Epithelial cell of esophagus (primary cell): ENCODE data around the gene NR2F2.

Experiments used
- DNase-seq: peaks from one replicate; pipeline ENCODE4 v3.0.0; 2010; ENCODE audit warnings: low read depth
- H3K4me3 ChIP-seq: 2 replicates; pipeline ENCODE4 v1.5.1; 2011; ENCODE audit warnings: mild to moderate bottlenecking, low read length, control low read depth
- TF ChIP-seq, protein P1 (sequence below): IDR thresholded peaks from 2 replicates; pipeline ENCODE4 v1.5.1; 2011; ENCODE audit warnings: low read depth, mild to moderate bottlenecking, low read length, control low read depth, inconsistent platforms; ENCODE audit not compliant: insufficient read depth; ENCODE audit errors: missing control alignments

NR2F2 gene

DNA sequence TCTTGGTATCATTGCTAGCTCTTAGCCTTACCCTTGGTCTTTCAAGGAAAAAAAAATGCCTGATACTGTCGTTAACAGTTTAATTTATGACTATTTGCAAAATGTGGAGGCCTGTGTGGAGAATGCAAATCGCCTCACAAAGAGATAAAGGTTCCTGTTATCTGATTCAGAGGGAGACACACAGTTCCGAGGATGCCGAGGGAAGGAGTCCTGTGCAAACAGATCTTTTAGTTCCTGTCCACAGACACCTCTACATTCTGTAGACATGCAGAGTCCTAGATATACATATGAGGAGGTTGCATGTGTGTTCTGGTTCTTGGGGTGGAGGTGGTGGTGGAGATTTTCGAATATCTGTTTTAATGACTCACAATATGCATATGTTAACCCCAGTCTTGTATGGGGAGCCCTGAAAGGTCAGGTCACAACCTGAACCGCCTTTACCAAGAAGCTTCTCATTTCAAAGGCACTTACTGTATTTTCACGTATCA is 5.7 kb downstream of the NR2F2 start:
- H3K4me3 ChIP-seq: peak overlapping the region; percentile 68
- TF ChIP-seq, protein P1, sequence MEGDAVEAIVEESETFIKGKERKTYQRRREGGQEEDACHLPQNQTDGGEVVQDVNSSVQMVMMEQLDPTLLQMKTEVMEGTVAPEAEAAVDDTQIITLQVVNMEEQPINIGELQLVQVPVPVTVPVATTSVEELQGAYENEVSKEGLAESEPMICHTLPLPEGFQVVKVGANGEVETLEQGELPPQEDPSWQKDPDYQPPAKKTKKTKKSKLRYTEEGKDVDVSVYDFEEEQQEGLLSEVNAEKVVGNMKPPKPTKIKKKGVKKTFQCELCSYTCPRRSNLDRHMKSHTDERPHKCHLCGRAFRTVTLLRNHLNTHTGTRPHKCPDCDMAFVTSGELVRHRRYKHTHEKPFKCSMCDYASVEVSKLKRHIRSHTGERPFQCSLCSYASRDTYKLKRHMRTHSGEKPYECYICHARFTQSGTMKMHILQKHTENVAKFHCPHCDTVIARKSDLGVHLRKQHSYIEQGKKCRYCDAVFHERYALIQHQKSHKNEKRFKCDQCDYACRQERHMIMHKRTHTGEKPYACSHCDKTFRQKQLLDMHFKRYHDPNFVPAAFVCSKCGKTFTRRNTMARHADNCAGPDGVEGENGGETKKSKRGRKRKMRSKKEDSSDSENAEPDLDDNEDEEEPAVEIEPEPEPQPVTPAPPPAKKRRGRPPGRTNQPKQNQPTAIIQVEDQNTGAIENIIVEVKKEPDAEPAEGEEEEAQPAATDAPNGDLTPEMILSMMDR: no peak
- no peak for DNase-seq

DNA sequence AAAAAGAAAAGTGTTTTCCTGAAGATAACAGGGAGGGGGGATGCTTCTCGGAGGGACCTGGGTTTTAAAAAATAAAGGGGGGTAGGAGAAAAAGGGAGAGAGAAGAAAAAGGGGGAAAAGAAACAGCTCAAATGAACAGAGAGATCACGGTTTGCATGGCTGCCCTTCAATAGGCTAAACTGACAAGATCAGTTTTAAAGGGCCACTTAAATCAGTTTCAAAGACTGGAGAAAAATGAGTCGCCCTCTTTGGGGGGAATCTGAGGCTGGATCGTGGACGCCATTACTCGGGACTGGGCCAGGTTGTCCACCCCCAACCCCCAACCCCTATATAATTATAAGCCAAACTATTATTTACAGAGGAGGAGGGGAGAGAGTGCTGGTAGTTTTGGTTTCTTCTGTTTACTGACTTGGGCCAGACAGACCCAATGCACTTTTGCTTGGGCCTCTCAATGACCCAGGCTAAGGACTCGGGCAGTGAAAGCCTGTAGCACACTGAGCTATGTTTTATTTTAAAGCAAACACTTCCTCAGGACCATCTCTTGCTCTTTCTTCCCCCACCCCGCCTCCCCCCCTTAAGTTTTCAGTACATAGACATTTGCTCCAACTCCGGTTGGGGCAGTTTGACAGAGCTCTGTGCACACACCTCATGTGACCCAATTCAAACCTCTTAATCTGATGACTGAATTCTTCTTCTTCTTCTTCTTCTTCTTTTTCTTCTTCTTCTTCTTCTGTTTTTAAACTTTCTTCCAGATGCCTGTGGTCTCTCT is 6.3 kb downstream of the NR2F2 start:
- peak overlapping the region; percentile 68 for H3K4me3 ChIP-seq
- DNase-seq: no peak
- TF ChIP-seq, protein P1: no peak

DNA sequence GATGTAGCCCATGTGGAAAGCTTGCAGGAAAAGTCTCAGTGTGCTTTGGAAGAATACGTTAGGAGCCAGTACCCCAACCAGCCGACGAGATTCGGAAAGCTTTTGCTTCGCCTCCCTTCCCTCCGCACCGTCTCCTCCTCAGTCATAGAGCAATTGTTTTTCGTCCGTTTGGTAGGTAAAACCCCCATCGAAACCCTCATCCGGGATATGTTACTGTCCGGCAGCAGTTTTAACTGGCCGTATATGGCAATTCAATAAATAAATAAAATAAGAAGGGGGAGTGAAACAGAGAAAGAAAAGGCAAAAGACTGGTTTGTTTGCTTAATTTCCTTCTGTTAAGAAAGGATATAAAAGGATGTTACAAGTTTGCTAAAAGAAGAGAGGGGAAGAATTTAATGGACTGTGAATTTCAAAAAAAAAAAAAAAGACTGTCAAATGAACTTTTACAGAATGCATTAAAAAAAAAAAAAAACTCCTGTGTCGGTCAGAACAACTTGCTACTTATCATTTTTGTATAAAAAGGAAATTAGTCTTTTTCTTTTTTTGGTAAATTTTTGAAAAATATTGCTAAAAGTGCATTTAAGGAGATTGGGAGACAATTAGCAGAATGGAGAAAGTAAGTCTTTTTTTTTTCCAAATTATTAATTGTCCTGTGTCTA is 7.0 kb downstream of the NR2F2 start:
- H3K4me3 ChIP-seq: peak overlapping the region; percentile 68
- DNase-seq: no peak
- TF ChIP-seq, protein P1: no peak

DNA sequence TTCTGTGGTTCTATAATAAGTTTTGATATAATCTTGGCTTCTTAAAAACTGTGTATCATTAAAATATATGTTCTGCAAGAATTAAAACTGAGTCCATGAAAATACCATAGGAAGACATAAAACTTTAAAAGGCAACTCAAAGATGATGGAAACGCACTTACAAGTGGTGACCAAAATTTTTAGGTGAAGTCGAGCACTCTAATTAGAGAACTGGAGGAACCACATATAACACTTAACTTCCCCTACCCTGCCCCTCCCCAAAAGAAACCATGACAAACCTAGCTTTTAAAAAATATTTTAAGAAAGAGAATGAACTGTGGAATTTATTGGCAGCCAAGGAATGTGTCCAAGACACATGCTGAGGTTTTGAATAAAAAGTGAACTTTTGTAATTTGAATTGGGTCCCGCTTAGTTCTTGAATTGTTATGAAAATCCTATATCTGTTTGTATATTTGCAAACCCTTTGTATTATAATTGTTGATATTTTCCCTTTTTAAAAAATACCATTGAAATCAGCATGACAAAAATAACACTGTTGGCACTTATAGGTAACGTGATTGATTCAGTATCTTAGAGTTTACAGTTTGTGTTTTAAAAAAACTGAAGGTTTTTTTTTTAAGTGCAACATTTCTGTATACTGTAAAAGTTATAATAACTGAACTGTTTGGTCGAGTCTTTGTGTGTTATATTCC is 7.7 kb downstream of the NR2F2 start:
- TF ChIP-seq, protein P1: no peak
- no peak for DNase-seq
- peak overlapping the region; percentile 68 for H3K4me3 ChIP-seq

DNA sequence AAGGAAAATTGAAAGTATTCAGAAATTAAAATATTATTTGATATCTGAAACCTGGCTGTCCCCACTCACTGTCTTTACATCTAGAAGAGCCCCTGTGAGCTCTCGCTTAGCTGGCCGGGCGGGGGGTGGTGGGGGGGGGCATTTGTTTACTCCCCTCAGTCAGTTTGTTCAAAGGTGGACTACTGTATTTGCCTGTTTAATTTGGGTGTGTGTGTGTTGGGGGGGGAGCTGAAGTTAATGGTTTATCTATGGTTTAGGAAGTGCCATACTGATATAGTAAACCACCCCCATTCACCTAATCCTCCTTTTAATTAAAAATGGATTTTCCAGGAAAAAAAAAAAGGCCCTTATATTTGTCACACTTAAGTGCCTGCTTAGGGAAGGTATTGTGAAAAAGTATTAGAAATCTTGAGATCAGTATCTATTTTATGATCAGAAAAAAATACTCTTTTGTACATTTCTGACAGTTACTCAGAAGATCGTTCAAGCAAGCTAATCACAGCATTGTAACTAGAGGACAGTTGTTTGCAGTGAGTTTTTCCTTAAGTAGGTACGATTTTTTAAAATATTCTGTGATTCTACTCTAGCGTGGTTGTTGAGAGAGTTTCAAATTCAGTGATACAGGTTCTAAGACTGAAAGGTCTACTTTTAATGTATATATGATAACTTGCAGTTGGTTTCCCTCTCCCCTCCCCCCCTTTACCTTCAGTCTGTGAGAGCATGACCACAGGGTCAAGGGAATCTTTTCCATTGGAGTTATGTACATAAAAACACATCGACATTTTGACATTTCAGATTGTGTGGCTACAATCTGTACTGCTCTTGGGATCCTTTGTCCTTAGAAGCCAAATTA is 8.5 kb downstream of the NR2F2 start:
- H3K4me3 ChIP-seq: peak overlapping the region; percentile 68
- TF ChIP-seq, protein P1: no peak
- DNase-seq: no peak

DNA sequence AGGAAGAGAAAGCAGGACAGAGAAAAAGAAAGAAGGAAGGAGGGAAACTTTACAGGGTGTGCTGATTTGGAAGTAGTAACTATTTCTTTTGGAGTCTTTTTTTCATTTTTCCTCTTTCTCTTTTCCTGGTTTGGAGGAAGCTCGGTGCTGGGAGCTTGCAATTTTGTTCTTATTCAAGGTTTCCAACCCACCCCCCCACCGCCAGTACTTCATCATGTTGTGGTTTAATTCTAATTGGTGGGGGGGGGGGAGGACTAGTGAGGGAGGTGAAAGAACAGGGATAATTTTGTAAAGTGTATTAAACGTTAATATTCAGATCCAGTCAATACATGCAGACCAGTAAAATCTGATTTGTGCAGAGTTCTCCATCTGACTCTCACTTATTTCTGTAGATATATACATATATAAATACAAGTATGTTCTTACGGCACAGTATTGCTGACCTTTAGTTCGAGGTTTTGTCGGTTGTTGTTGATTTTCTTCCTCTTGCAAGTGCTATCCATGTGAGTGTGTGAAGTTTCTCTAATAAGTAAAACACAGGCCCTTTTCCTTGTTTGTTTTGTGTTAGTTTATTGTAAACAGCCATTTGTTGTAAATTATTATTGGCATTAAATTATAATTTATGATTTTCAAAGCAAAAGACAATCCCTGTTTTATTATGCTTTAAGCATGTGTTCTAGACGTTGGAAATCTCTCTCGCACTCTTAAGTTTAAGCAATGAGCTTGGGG is 9.3 kb downstream of the NR2F2 start:
- H3K4me3 ChIP-seq: peak overlapping the region; percentile 68
- TF ChIP-seq, protein P1: no peak
- no peak for DNase-seq
